ENCODE measurements around the gene UBASH3A. TPM values are rescaled to one million over a fixed set of nuclear protein-coding genes. Genes with fewer than 3 reads are reported as not detected.

Gene UBASH3A
- total RNA-seq, 1 donor from 2014 or later: not detected

- Mint-ChIP-seq H3K9me3 (no peaks in the 10 kb centered on the region), H3K4me1 (peaks cover 30% of the 10 kb centered on the region), H3K4me3 (no peak overlapping the region), H3K27me3 (ENCODE audit: low read depth) (no peaks in the 10 kb centered on the region), H3K27ac (ENCODE audit: unreplicated experiment) (no peak overlapping the region), H3K36me3 (ENCODE audit: low read depth) (no peaks in the 10 kb centered on the region)
- TF ChIP-seq CTCF (conservative IDR thresholded peaks at IDR 0.05): no peak
- DNase-seq (ENCODE audit: low read depth, low spot score): no peak
Measured at GRCh38 chr21:42452401-42453223, 48.9 kb downstream of the UBASH3A start.

- Mint-ChIP-seq H3K4me1 (peaks cover 30% of the 10 kb centered on the region), H3K27ac (ENCODE audit: unreplicated experiment) (no peak overlapping the region), H3K9me3 (no peaks in the 10 kb centered on the region), H3K36me3 (ENCODE audit: low read depth) (no peaks in the 10 kb centered on the region), H3K4me3 (no peak overlapping the region), H3K27me3 (ENCODE audit: low read depth) (no peaks in the 10 kb centered on the region)
- TF ChIP-seq CTCF (conservative IDR thresholded peaks at IDR 0.05): no peak
- DNase-seq (ENCODE audit: low read depth, low spot score): no peak
Measured at GRCh38 chr21:42453224-42453985, 49.7 kb downstream of the UBASH3A start.

- Mint-ChIP-seq H3K4me1 (peaks cover 30% of the 10 kb centered on the region), H3K36me3 (ENCODE audit: low read depth) (no peaks in the 10 kb centered on the region), H3K9me3 (no peaks in the 10 kb centered on the region), H3K4me3 (no peak overlapping the region), H3K27me3 (ENCODE audit: low read depth) (no peaks in the 10 kb centered on the region), H3K27ac (ENCODE audit: unreplicated experiment) (peak overlapping the region; percentile 31)
- TF ChIP-seq CTCF (conservative IDR thresholded peaks at IDR 0.05): no peak
- DNase-seq (ENCODE audit: low read depth, low spot score): no peak
Measured at GRCh38 chr21:42453986-42454570, 50.4 kb downstream of the UBASH3A start.

- TF ChIP-seq CTCF (conservative IDR thresholded peaks at IDR 0.05): no peak
Measured at GRCh38 chr21:42454786-42455185, 51.1 kb downstream of the UBASH3A start.

GRCh38 chr21:42455196-42455595, 51.5 kb downstream of the UBASH3A start:
- Mint-ChIP-seq H3K9me3 (no peaks in the 10 kb centered on the region), H3K36me3 (ENCODE audit: low read depth) (no peaks in the 10 kb centered on the region), H3K27ac (ENCODE audit: unreplicated experiment) (no peak overlapping the region), H3K27me3 (ENCODE audit: low read depth) (no peaks in the 10 kb centered on the region), H3K4me1 (peaks cover 23% of the 10 kb centered on the region), H3K4me3 (no peak overlapping the region)
- DNase-seq (ENCODE audit: low read depth, low spot score): no peak
- no peak for TF ChIP-seq CTCF (conservative IDR thresholded peaks at IDR 0.05)

More at GRCh38 chr21:42454786-42455185, 51.1 kb downstream of the UBASH3A start:
- no peak for DNase-seq (ENCODE audit: low read depth, low spot score)
- Mint-ChIP-seq H3K27ac (ENCODE audit: unreplicated experiment) (no peak overlapping the region), H3K36me3 (ENCODE audit: low read depth) (no peaks in the 10 kb centered on the region), H3K27me3 (ENCODE audit: low read depth) (no peaks in the 10 kb centered on the region), H3K4me3 (no peak overlapping the region), H3K4me1 (peaks cover 27% of the 10 kb centered on the region), H3K9me3 (no peaks in the 10 kb centered on the region)
